ENCODE data around the gene RFLNA.

RFLNA gene

DNA sequence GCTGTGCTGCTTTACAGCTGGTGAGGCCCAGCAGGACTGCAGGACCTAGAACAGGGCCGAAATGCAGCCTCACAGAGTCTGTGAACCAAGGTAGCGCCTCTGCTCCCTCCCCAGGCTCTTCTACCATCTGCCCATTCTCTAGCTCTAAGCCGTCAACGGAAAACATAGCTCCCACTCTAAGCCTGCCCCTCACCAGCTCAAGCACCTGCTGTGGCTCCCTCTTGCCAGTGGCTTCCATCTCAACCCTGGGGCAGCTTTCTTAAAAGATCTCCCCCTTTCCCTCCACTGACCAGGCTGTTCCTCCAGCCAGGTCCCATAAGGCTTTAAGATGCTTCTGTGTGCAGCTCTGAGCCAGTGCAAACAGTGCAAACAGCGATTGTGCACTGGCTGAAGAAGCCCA, 61.3 kb downstream of the RFLNA start:
- DNase-seq (ENCODE audit: low spot score): no peak

DNA sequence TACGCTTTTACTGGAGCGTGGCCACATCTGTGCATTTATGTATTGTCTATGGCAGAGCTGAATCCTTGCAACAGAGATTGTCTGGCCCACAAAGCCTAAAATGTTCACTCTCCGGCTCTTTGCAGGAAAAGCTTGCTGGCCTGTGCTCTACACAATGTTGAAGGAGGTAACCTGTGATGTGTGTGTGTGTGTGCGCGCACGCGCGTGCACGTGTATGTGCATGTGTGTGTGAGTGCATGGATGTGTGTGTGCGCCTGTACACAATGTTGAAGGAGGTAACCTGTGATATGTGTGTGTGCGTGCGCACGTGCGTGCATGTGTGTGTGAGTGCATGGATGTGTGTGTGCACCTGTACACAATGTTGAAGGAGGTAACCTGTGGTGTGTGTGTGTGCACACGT, 62.7 kb downstream of the RFLNA start:
- TF ChIP-seq, protein P1, sequence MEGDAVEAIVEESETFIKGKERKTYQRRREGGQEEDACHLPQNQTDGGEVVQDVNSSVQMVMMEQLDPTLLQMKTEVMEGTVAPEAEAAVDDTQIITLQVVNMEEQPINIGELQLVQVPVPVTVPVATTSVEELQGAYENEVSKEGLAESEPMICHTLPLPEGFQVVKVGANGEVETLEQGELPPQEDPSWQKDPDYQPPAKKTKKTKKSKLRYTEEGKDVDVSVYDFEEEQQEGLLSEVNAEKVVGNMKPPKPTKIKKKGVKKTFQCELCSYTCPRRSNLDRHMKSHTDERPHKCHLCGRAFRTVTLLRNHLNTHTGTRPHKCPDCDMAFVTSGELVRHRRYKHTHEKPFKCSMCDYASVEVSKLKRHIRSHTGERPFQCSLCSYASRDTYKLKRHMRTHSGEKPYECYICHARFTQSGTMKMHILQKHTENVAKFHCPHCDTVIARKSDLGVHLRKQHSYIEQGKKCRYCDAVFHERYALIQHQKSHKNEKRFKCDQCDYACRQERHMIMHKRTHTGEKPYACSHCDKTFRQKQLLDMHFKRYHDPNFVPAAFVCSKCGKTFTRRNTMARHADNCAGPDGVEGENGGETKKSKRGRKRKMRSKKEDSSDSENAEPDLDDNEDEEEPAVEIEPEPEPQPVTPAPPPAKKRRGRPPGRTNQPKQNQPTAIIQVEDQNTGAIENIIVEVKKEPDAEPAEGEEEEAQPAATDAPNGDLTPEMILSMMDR (IDR thresholded peaks at IDR 0.05; ENCODE audit: extremely low read depth, missing control alignments): no peak

More for the DNA sequence above, 61.3 kb downstream of the RFLNA start:
- TF ChIP-seq, protein P1 (IDR thresholded peaks at IDR 0.05; ENCODE audit: extremely low read depth, missing control alignments): no peak

DNA sequence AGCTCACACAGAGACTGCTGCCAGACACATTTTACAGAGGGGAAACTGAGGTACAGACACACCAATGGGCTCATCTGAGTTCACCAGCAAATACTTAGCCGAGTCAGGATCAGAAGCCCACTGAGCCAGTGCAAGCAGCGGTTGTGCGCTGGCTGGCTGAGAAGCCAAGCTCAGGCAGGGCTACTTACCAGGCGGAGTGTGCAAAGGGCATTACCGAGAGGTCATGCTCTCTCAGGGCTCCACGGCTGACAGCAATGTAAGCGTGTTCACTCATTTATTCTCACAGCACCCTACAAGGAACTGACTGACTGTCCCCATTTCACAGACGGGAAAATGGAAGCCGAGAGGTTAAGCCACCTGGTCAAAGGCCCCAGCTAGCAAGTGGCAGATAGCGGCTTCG, 63.7 kb downstream of the RFLNA start:
- TF ChIP-seq, protein P1 (IDR thresholded peaks at IDR 0.05; ENCODE audit: extremely low read depth, missing control alignments): no peak
- no peak for DNase-seq (ENCODE audit: low spot score)

More for the DNA sequence above, 62.7 kb downstream of the RFLNA start:
- no peak for DNase-seq (ENCODE audit: low spot score)

DNA sequence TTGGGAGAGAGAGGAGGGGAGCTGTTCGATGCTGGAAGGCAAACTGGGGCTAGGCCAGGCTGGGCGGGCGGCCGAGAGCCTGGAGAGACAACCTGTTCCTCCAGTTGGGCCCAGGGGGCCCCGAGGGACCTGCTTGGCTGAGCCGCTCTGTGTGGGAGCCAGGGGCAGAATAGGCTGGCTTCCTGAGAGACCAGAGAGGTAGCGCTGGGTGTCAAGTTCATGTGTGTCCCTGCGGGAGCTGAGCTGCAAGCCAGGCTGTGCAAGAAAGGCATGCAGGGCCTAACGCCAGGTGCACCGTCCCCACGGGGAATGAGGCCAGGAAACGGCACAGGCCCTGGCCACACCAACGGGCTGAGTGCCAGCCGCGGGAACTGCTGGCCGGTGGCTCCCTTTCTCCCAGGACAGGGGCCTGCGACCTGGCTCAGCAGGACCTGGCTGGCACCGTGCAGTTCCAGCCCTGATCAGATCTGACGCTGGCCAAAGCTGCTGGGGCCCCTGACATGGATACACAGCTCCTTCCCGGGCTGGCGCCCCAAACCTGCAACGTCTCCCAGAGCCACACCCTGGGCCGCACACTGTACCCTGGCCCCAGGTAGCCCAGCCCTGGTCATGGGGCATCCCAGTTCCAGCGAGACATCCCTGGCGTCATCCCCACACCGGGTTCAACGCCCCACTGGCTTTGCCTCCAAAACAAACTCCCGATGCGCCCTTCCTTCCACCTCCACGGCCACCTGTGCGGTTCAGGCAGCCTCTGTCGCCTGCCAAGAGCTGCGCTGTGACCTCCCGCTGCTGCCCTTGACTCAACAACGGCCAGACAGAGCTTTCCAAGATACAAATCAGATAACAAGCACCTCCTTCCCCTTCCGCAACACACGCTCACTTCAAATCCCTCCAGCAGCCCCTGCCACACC, 65.0 kb downstream of the RFLNA start:
- no peak for DNase-seq (ENCODE audit: low spot score)
- TF ChIP-seq, protein P1 (IDR thresholded peaks at IDR 0.05; ENCODE audit: extremely low read depth, missing control alignments): no peak

DNA sequence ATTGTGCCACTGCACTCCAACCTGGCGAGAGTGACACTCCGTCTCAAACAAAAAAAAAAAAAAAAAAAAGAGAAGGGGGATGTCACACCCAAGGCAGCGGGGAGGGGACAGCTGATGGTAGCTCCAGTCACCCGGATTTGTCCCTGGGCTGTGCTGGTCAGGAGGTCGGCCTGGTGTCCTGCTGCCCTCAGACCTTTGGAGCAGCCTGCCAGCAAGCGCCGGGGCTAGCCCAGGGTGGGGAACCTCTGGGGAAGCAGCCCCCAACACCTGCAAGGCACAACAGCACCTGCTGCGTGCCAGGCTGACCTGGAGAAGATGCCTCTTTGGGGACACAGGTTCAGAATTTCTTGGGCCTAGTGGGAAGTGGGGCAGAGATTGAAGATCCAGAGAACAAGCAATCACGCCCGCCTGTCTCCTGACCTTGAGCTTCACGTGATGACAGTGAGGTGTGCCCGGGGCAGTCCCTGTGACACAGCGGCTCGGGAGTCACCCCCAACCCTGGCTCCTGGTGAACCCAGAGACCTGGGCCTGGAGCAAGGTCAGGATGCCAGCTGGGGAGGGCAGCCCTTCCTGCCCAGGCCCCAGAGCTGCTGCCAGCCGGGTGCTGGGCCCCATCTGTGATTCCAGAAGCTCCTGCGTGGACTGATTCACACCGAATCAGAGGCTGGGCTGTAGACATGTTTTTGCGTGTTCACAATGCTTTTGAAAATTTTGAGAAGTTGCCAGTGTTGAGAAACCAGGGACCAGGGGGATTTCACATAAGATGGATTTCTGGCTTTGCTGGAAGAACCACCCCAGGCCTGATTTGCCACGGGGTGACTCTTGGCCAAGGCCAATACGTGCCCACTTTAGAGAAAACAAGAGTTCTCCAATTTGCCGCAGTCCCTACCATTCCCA, 66.4 kb downstream of the RFLNA start:
- no peak for DNase-seq (ENCODE audit: low spot score)
- TF ChIP-seq, protein P1 (IDR thresholded peaks at IDR 0.05; ENCODE audit: extremely low read depth, missing control alignments): no peak

DNA sequence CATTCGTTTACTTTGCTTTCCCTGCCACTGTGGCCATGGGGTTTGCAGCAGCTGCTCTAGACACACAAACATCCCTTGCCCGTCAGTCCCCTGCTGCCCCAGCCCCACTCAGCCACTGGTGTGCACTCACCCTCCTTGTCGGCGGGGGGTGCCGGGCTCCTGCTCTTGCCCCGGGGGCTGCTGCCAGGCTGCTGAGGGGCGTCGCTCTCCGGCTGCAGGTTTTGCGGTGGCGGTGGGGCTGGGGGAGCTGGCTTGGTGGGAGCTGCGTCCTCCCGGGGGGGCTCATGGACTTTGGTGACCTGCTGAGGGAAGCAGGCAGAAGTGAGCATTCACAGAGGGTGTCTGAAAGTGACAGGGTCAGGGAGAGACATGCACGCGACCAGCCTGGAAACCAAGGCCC, 67.1 kb downstream of the RFLNA start:
- TF ChIP-seq, protein P1 (IDR thresholded peaks at IDR 0.05; ENCODE audit: extremely low read depth, missing control alignments): no peak
- DNase-seq (ENCODE audit: low spot score): no peak

All from GM20000 (cell line).